NCI-H1436 treated with DMSO at 0.1 percent for 48 hours (cell line): ENCODE data around the gene PYGM.
"Not testable (repeated sequence)": the region's sequence is repeated elsewhere in the genome, so short reads cannot be mapped to it uniquely, and the experiment has no call there.

Source experiments
- DNase-seq: peaks from one replicate; lab custom pipeline; 2025; lab: John Stamatoyannopoulos, UW

Gene PYGM

DNA sequence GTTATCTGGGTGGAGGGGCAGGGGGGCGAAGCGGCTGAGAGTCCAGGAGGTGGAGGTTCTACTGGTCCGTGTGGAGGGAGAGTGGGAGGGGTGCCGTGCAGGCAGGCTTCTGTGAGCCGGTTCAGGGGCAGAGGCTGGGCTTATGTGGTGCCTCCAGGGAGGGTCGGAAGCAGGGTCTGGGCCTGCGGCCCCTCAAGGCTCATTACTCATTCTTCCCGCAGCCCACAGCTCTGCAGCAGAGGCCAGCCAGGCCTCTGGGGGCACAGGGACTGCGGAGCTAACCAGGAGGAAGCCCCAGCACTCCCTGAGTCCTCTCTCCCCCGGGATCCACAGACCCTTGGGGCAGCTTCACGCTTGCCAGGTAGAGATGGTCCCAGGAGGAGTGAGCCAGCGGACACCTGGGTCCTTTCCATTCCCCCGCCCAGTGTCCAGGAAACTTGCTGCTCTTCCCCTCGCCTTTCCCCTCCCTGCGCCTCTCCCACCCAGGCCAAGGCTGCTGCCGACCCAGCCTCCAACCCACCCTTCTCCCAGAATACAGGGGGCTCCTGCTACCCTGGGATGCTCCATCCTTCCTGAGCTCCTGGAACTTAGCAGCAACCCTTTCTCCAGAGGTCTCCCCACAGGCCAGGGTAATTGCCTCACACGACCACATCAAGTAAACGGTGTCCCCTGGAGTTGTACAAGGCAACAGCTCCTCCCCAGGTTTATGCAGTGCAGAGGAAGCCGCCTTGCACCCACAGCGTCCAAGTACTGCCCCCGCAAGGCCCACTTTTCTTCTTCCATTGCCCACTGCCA, 43.1 kb downstream of the PYGM start:
- DNase-seq: no peak

DNA sequence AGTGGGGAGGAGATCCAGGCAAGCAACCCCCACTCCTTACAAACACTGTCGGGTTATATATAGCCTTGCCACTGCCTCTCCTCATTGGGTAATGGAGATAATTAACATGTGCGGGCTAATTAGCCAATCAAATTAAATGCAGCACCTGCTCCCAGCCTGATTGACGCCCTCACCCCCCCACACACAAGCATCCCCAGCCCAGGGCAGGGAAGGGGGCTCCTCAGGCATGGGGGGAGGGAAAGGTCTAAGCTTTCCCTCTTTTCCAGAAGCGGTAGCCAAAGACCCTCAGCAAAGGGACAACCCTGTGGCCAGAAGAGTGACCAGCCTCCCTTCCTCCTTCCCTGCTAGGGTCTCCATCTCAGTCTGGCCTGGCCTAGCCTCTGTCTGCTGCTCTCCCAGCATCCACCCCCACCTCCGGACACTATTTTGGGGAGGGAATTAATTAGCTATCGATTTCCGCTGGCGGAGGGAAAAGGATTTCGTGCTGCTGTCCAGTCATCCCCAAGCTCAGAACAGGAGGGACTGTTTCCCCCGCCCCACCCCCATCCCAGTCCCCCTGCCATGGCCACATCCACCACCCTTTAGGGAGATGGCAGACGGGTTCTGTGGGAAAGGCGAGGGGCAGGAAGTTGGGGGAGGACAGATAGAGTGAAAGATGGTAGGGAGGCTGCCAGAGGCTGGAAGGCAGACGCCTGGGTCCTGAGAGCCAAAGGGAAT, 43.9 kb downstream of the PYGM start:
- DNase-seq: no peak

DNA sequence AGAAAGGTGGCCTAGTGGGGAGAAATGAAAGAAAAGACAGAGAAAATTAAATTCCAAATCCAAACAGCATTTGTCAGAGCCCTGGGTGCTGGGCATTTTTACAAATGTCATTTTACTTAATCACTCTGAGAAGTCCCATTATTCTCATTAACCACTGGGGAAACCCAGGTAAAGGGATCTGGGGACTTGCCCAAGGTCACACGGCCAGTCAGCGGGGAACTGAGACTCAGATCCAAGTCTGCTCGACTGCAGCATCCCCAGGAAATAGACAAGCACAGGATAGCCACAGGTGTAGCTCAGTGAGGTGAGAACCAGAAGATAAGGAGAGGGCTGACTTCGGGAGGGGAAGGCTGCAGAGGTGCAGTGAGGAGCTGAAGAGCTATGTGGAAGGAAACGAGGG, 44.7 kb downstream of the PYGM start:
- DNase-seq: no peak

DNA sequence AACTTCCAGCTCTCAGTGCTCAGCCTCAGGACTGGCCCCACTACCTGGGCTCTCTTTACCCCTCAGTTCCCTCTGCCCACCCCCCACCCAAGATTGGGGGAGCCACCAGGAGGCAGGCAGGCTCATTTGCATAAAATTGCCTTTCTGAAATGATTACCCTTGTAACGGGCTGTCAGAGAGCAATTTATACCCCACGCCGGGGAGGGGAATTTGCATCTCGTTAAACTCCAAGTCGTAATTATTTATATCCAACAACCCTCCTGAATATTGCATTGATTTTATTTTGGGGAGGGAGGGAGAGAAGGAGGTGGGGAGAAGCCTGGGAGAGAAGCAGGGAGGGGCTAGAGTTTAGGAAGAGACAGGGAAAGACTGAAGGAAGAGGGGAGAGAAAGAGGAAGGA, 45.1 kb downstream of the PYGM start:
- DNase-seq: no peak

DNA sequence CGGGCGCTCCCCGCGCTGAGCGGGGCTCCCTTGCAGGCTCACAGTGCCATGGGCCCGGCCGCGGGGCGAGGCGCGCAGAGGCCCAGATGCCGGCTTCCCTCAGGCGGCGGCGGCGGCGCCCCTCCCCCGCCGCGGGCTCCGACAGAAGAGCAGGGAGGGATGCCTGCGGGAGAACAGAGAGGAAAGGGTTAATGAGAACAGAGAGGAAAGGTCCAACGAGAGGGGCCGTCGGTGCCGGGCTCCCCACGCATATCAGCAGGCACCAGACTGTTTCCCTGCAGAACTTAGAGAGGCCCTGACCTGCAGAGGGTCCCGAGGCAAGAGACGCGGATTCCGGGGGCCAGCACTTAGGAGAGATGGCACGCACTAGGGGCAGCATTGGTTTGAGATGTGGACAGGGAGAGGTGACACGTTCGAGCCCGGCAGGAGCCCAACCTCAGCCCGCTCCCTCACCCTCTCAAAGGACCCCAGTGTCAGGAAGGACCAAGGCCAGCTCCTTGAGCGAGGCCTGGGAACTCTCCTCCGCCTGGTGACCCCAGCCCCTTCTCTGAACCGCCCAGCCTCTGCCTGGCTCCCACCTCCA, 45.9 kb downstream of the PYGM start:
- DNase-seq: no peak

DNA sequence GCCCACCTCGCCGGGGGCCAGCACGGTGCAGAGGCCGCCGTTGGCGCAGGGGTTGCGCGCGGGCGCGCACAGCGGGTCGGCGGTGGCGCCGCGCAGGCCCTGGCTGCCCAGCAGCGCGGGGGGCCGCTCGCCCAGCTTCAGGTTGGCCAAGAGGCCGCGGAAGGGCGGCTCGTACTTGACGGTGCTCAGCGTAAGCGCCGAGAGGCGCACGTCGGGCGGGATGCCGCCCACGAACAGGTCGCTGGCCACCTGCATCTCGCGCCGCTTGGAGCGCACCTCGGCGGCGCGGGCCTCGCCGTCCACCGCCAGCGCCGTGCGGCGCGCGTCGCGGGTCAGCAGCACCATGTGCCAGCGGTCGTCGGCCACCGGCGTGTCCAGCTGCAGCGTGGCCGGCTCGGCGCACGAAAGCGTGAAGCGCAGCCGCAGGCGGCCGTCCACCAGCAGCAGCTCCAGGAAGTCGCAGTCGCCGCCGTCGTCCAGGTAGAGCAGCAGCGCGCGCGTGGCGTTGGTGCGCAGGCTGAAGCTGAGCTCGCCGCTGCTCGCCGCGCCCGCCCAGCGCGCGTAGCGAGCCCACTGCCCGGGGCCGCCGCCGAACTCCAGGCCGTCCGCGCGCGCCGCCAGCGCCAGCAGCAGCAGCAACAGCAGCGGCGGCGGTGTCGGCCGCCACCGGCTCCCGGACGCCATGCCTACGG, 46.6 kb downstream of the PYGM start:
- no peak for DNase-seq

DNA sequence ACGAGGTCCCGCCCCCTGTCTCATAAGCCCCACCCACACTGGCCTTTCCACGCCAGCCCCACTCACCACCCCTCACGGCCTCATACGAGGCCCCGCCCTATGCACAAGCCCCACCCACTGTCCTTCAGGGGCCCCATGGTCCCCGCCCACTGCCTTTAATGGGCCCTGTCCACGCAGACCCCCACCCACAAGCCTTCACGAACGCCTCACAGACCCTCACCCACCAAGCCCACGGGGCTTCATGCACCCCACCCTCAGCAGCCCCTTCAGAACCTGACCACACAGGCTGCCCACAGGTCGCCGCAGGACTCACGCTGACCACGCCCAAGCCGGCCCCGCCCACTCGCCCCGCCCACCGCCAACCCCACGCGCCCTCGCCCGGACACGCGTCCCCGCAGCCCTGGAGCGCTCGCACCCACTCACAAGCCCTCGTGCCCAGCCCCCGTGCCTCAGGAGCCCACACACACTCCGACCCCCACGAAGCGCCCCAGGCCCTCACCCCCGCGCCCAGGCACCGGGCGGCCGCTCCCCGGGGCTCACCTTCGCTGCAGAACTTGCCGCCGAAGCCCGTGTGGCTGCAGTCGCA, 47.3 kb downstream of the PYGM start:
- DNase-seq: no peak

DNA sequence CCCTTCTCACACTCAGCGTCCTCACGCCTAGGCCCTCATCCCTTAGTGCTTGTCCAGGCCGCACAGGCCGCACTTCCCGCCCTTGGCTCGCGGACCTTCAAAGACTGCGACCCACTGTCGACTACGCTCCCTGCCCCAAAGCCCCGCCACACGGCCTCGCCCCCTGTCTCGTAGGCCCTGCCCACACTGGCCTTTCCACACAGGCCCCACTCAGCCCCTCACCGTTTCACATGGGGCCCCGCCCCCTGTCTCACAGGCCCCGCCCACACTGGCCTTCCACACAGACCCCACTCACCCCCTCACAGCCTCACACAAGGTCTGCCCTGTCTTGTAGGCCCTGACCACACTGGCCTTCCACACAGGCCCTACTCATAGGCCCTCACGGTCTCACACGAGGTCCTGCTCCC, 47.8 kb downstream of the PYGM start:
- no peak for DNase-seq

DNA sequence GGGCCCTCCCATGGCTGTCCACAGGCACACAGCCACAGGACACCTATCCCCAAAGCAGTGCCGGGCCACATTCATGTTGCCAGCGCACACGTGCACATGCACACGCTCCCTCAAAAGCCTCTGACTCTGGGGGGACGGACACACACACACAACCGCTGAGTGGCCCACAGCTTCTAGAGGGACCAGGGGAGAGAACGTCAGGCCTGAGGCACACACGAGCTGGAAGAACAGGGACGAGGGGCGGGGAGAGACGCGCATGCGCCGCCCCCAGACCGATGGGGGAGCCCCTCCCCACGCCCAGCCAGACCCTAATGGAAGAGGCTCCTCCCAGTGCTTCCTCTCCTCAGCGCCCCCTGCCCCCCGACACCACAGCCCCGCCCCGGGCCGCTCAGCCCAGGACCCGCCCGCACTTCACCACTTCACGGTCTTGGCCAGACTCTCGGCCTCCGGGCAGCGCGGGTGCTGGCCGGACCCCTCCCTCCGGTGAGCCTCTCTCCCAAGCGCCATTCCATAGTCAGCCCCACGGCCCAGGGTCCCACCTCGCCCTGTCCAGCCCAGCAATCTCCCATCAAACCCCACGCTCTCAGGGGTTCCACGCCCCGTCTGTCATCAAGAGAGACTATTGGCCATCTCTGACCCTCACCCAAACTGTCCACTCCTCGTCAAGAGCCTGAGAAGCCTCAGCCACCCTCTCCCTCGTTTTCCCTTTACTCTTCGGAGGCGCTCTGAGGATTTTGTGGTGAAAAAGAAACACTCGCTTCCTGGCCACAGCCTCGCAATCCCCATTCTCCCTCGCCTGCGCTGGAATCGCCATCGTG, 48.4 kb downstream of the PYGM start:
- DNase-seq: no peak

DNA sequence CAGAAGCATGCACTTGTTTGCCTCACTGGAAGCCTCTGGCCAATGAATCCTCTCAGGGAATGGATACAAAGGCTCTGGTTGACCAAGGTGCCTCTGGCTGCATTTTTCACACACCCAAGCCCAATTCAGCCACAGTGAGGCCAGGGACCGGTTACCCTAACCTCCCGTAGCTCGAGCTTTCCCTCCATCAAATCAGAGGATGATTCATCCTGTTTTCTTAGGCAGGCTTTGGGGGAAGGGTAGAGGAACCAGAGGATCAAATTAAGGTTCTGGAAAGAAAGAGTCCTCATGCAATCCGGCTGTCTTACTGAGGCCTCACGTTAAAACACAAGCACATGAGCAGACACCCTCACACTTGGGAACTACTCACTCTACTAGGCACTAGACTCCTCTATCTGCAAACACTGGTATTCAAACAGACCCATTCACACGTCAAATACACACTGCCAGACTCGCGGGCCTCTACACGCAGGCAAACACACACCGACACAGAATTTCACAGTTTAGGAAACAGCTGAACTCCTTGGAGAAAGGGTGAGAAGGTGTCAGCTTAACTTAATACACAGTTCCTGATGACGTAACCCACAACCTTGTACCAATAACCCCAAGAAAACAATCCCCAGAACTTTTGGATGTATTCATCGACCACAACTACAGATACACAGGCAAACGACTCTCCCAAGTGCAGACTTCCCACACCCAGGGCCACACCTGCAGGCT, 49.2 kb downstream of the PYGM start:
- no peak for DNase-seq

DNA sequence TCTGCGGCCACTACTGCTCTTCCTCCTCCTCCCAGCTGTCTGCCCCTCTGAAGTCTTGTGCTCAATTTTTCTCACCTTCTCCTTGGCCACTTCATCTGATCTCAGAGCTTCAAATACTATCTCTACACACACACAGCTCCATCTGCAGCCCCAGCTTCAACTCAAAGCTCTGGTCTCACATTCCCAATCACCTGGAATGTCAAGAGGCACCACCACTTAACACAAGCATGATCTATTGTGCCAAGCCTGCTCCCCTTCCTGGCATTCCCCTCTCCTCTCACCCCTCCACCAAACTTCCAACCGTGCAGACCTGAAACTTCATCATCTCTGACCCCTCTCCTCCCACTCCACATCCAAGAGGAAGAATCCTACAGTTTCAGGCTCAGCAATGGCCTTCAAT, 54.3 kb downstream of the PYGM start:
- DNase-seq: no peak

DNA sequence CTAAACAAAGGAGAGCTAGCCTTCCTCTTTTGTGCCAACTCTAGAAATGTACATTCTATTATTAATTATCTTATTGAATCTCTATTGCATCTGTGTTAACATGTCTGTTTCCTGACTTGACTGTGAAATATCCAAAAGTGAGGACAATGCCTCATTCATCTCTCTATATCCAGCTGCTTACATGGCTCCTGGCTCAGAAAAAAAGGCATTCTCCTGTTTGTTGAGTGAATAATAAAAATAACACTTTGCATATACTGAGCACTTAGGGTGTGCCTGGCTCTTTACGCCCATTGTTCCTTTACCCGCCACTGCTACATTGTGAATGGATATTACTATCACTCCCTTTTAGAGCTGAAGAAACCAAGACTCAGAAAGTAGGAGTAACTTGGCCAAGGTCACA, 56.7 kb downstream of the PYGM start:
- DNase-seq: no peak

DNA sequence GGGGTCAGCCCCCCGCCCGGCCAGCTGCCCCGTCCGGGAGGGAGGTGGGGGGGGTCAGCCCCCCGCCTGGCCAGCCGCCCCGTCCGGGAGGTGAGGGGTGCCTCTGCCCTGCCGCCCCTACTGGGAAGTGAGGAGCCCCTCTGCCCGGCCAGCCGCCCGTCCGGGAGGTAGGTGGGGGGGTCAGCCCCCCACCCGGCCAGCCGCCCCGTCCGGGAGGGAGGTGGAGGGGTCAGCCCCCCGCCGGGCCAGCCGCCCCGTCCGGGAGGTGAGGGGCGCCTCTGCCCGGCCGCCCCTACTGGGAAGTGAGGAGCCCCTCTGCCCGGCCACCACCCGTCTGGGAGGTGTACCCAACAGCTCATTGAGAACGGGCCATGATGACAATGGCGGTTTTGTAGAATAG, 57.8 kb downstream of the PYGM start:
- not testable (repeated sequence) for DNase-seq

DNA sequence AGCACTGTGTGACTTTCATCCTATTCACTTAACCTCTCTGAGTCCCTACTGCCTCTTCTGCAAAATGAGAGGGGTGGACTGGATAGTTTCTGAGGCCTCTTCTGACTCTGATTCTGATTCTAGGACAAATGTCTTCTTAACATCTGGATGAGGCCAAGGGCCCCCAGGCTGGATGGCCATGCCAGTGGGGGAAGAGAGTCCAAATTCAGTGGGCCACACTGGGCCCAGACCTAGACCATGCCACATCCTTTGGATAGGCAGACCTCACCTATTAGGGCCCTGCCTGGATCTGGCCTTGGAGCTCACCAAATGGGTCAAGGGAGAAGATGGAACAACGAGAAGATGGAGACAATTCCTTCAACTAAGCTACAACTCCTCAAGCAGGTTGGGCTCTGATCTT, 61.3 kb downstream of the PYGM start:
- DNase-seq: no peak

DNA sequence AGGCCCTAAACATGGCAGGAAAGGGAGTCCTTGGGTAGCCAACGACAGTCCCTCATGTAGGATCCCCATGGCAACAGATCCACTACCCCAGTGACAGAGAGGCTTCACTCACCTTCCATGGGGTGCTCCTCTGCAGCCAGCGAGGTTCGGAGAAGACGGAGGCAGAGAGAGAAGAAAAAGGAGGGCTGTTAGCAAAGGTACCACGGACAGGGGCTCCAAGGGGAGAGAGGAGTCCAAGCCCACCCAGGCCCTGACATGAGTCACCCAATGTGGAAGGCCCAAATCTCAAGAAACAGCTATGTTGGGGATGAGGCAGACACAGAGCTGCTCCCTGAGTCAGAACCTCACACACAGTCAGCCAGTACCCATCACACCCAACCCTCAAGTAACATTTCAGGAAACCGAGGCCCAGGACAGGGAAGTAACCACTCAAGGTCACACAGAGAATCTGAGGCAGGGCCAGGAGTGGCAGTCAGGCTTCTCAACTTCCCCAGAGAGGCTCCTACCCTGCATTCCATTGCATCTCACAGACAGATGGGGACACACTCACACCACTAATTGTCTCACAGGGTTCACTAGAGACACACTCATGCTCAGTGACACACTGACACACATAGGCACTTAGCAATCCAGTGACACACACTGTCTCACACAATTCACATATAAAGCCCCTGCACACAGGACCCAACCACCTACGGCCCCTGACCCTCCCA, 62.0 kb downstream of the PYGM start:
- no peak for DNase-seq
